H9 (cell line): ENCODE results near the gene ARID5A. TPM values are rescaled to one million over a fixed set of nuclear protein-coding genes. Genes with fewer than 3 reads are reported as not detected.

Source experiments
- DNase-seq: peaks from one replicate; pipeline ENCODE4 v3.0.0-alpha.2; 2017
- H2AFZ ChIP-seq: one replicate; pipeline ENCODE4 v1.6.1; 2013; ENCODE audit warnings: mild to moderate bottlenecking, low read length, control low read depth, moderate library complexity
- H2AK5ac ChIP-seq: 2 replicates; pipeline ENCODE4 v1.6.1; 2013; ENCODE audit warnings: low read length, control low read depth, mixed read lengths; ENCODE audit not compliant: insufficient read length
- H2BK120ac ChIP-seq: one replicate; pipeline ENCODE4 v1.6.1; 2013; ENCODE audit warnings: low read depth, mild to moderate bottlenecking, low read length, control low read depth, inconsistent platforms; ENCODE audit not compliant: poor library complexity, severe bottlenecking
- H2BK12ac ChIP-seq: 2 replicates; pipeline ENCODE4 v1.6.1; 2013; ENCODE audit warnings: low read length, control low read depth, mixed read lengths, low read depth; ENCODE audit not compliant: insufficient read length
- H2BK15ac ChIP-seq: 2 replicates; pipeline ENCODE4 v1.6.1; 2013; ENCODE audit warnings: low read depth, low read length, control low read depth
- H2BK20ac ChIP-seq: one replicate; pipeline ENCODE4 v1.6.1; 2013; ENCODE audit warnings: low read depth, mild to moderate bottlenecking, low read length, control low read depth, inconsistent platforms; ENCODE audit not compliant: poor library complexity, severe bottlenecking
- H2BK5ac ChIP-seq: 2 replicates; pipeline ENCODE4 v1.6.1; 2013; ENCODE audit warnings: low read length, control low read depth, mixed read lengths; ENCODE audit not compliant: insufficient read length
- H3K14ac ChIP-seq: 2 replicates; pipeline ENCODE4 v1.6.1; 2013; ENCODE audit warnings: low read length, control low read depth; ENCODE audit not compliant: insufficient read depth
- H3K18ac ChIP-seq: 2 replicates; pipeline ENCODE4 v1.6.1; 2013; ENCODE audit warnings: low read depth, mild to moderate bottlenecking, mixed read lengths, low read length, control low read depth; ENCODE audit not compliant: insufficient read length
- H3K23ac ChIP-seq: 2 replicates; pipeline ENCODE4 v1.6.1; 2013; ENCODE audit warnings: low read length, control low read depth, mixed read lengths, low read depth; ENCODE audit not compliant: insufficient read length
- H3K23me2 ChIP-seq: 2 replicates; pipeline ENCODE4 v1.6.1; 2013; ENCODE audit warnings: low read depth, mild to moderate bottlenecking, mixed read lengths, low read length, control low read depth; ENCODE audit not compliant: insufficient read length, poor library complexity, severe bottlenecking
- H3K27ac ChIP-seq: 2 replicates; pipeline ENCODE4 v1.5.1; 2013; ENCODE audit warnings: low read length, control low read depth, mixed read lengths, low read depth; ENCODE audit not compliant: insufficient read length
- H3K27me3 ChIP-seq: 2 replicates; pipeline ENCODE4 v1.6.1; 2013; ENCODE audit warnings: low read length, control low read depth, inconsistent platforms; ENCODE audit not compliant: insufficient read depth
- H3K4ac ChIP-seq: 2 replicates; pipeline ENCODE4 v1.6.1; 2013; ENCODE audit warnings: low read depth, mild to moderate bottlenecking, control low read depth, inconsistent platforms, low read length, moderate library complexity
- H3K4me1 ChIP-seq: 2 replicates; pipeline ENCODE4 v1.6.1; 2013; ENCODE audit warnings: low read length, control low read depth, inconsistent platforms; ENCODE audit not compliant: insufficient read depth
- H3K4me2 ChIP-seq: 2 replicates; pipeline ENCODE4 v1.6.1; 2013; ENCODE audit warnings: low read length, control low read depth, mixed read lengths; ENCODE audit not compliant: insufficient read length, insufficient read depth
- H3K56ac ChIP-seq: 2 replicates; pipeline ENCODE4 v1.6.1; 2013; ENCODE audit warnings: low read depth, mild to moderate bottlenecking, mixed read lengths, low read length, control low read depth; ENCODE audit not compliant: insufficient read length
- H3K79me1 ChIP-seq: 2 replicates; pipeline ENCODE4 v1.6.1; 2013; ENCODE audit warnings: low read depth, mild to moderate bottlenecking, moderate library complexity, low read length, control low read depth, inconsistent platforms; ENCODE audit not compliant: insufficient read depth, poor library complexity, severe bottlenecking
- H3K79me2 ChIP-seq: 2 replicates; pipeline ENCODE4 v1.6.1; 2013; ENCODE audit warnings: low read length, control low read depth, inconsistent platforms; ENCODE audit not compliant: insufficient read depth
- H3K9ac ChIP-seq: 2 replicates; pipeline ENCODE4 v1.6.1; 2013; ENCODE audit warnings: low read length, control low read depth, mixed read lengths; ENCODE audit not compliant: insufficient read length; ENCODE audit errors: extremely low read depth
- H3K9me3 ChIP-seq: one replicate; pipeline ENCODE4 v1.6.1; 2013; ENCODE audit warnings: low read depth, low read length, inconsistent platforms; ENCODE audit not compliant: control insufficient read depth
- H3T11ph ChIP-seq: one replicate; pipeline ENCODE4 v1.6.1; 2013; ENCODE audit warnings: mild to moderate bottlenecking, low read length, control low read depth, inconsistent platforms
- H4K20me1 ChIP-seq: one replicate; pipeline ENCODE4 v1.6.1; 2013; ENCODE audit not compliant: control insufficient read depth, insufficient read length, insufficient read depth
- H4K5ac ChIP-seq: 2 replicates; pipeline ENCODE4 v1.6.1; 2013; ENCODE audit warnings: low read depth, mild to moderate bottlenecking, mixed read lengths, low read length, control low read depth; ENCODE audit not compliant: insufficient read length
- H4K8ac ChIP-seq: replicated peaks from 2 replicates; pipeline ENCODE4 v1.6.1; 2013; ENCODE audit warnings: low read length, control low read depth, mixed read lengths, low read depth; ENCODE audit not compliant: insufficient read length
- H4K91ac ChIP-seq: 2 replicates; pipeline ENCODE4 v1.6.1; 2013; ENCODE audit warnings: low read depth, mild to moderate bottlenecking, moderate library complexity, mixed read lengths, low read length, control low read depth; ENCODE audit not compliant: insufficient read length
- H3K27ac Mint-ChIP-seq, 3 experiments: 2 replicates in 2 of 3; 3 replicates in 1 of 3; pipeline ENCODE4 v1.8.0; 2020 to 2021; ENCODE audit warnings: mixed read lengths in 3 of 3, mild to moderate bottlenecking in 1 of 3, moderate library complexity in 1 of 3
- H3K27me3 Mint-ChIP-seq: 2 replicates; pipeline ENCODE4 v1.8.0; 2021; ENCODE audit warnings: low read depth, mild to moderate bottlenecking, moderate library complexity, mixed read lengths
- H3K36me3 Mint-ChIP-seq, 3 experiments: 2 replicates in 2 of 3; 3 replicates in 1 of 3; pipeline ENCODE4 v1.8.0; 2020 to 2021; ENCODE audit warnings: low read depth in 3 of 3, mixed read lengths in 3 of 3; ENCODE audit not compliant: insufficient read depth in 1 of 3
- H3K4me1 Mint-ChIP-seq, 2 experiments: 2 replicates each; pipeline ENCODE4 v1.8.0; 2020; ENCODE audit warnings: mixed read lengths in 2 of 2
- H3K4me3 Mint-ChIP-seq, 2 experiments: 2 replicates in 1 of 2; 3 replicates in 1 of 2; pipeline ENCODE4 v1.8.0; 2020 to 2021; ENCODE audit warnings: mild to moderate bottlenecking in 2 of 2, mixed read lengths in 2 of 2, moderate library complexity in 1 of 2
- H3K9me3 Mint-ChIP-seq, 2 experiments: 2 replicates in 1 of 2; 3 replicates in 1 of 2; pipeline ENCODE4 v1.8.0; 2020; ENCODE audit warnings: mild to moderate bottlenecking in 2 of 2, mixed read lengths in 2 of 2, moderate library complexity in 1 of 2
- WGBS: extraction: QIAGEN DNeasy Blood & Tissue Kit; methylation state at CpG from one replicate; pipeline ENCODE4 v1.1.7; 2013; ENCODE audit warnings: missing lambda C conversion rate, low lambda C conversion rate, mixed read lengths; ENCODE audit not compliant: insufficient read length; ENCODE audit errors: extremely low coverage; 5-methylcytosine and 5-hydroxymethylcytosine counted together
- total RNA-seq: library from RNA; stranded (reverse); gene quantifications from 2 replicates; pipeline ENCODE4 v1.2.1, GENCODE V29; 2021
- TF ChIP-seq, protein P1 (sequence below): fragments of 200-600 bp; sonication (generic); conservative IDR thresholded peaks from 3 replicates; pipeline ENCODE4 v1.8.0; 2021; ENCODE audit warnings: antibody characterized with exemption, mild to moderate bottlenecking

The ARID5A gene
- total RNA-seq, 1 experiment from 2014 or later: 4.5 TPM

GRCh38 chr2:96537734-96538486 is 1.4 kb downstream of the ARID5A start:
- H3K9me3 ChIP-seq: no peaks in the 10 kb centered on the region
- no peaks in the 10 kb centered on the region for H3K36me3 Mint-ChIP-seq
- TF ChIP-seq, protein P1, sequence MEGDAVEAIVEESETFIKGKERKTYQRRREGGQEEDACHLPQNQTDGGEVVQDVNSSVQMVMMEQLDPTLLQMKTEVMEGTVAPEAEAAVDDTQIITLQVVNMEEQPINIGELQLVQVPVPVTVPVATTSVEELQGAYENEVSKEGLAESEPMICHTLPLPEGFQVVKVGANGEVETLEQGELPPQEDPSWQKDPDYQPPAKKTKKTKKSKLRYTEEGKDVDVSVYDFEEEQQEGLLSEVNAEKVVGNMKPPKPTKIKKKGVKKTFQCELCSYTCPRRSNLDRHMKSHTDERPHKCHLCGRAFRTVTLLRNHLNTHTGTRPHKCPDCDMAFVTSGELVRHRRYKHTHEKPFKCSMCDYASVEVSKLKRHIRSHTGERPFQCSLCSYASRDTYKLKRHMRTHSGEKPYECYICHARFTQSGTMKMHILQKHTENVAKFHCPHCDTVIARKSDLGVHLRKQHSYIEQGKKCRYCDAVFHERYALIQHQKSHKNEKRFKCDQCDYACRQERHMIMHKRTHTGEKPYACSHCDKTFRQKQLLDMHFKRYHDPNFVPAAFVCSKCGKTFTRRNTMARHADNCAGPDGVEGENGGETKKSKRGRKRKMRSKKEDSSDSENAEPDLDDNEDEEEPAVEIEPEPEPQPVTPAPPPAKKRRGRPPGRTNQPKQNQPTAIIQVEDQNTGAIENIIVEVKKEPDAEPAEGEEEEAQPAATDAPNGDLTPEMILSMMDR: no peak
- H3K56ac ChIP-seq: no peak overlapping the region
- H3K4me1 ChIP-seq: no peaks in the 10 kb centered on the region; the same call in 1 of the 2 replicates
- peak overlapping the region; percentile 83 for H3K4me2 ChIP-seq
- H3K23me2 ChIP-seq: peaks cover 19% of the 10 kb centered on the region
- no peak overlapping the region for H3K23ac ChIP-seq
- H3K79me2 ChIP-seq: no peaks in the 10 kb centered on the region
- peak overlapping the region; percentile 13 for H3K18ac ChIP-seq
- peaks cover 12% of the 10 kb centered on the region; the same call in 1 of the 2 replicates for H3K27me3 ChIP-seq
- H2BK5ac ChIP-seq: no peak overlapping the region
- no peak overlapping the region for H4K91ac ChIP-seq
- no peak overlapping the region for H3K4ac ChIP-seq
- no peak for DNase-seq
- no peak overlapping the region for H3T11ph ChIP-seq
- no peak overlapping the region for H3K27ac ChIP-seq
- peak overlapping the region; percentile 70 to 90 for H3K4me3 Mint-ChIP-seq
- peaks cover 65% of the 10 kb centered on the region for H3K27me3 Mint-ChIP-seq
- peak overlapping the region in 1 of 3 experiments; percentile 89; a peak in 1 of 7 replicates for H3K27ac Mint-ChIP-seq
- no peak overlapping the region for H2BK20ac ChIP-seq
- no peak overlapping the region for H4K8ac ChIP-seq
- peak overlapping the region; percentile 33; the same call in 1 of the 2 replicates for H3K14ac ChIP-seq
- no peaks in the 10 kb centered on the region for H3K79me1 ChIP-seq
- no CpG with 5 or more reads among the region's 36 CpGs for WGBS
- no peak overlapping the region for H3K9ac ChIP-seq
- no peak overlapping the region for H4K5ac ChIP-seq
- no peaks in the 10 kb centered on the region for H4K20me1 ChIP-seq
- H2BK15ac ChIP-seq: no peak overlapping the region
- H2BK120ac ChIP-seq: no peak overlapping the region
- H2BK12ac ChIP-seq: no peak overlapping the region
- no peaks in the 10 kb centered on the region for H3K9me3 Mint-ChIP-seq
- no peak overlapping the region for H2AFZ ChIP-seq
- no peak overlapping the region for H2AK5ac ChIP-seq
- peaks cover 28 to 38% of the 10 kb centered on the region in 2 experiments for H3K4me1 Mint-ChIP-seq
